GM18526 (cell line): ENCODE measurements around the gene SNTB2.

ENCODE experiments used
- POLR2A ChIP-seq: IDR thresholded peaks from 3 replicates; pipeline ENCODE4 v1.6.1; 2011; ENCODE audit not compliant: insufficient read length; ENCODE audit errors: extremely low read depth

The SNTB2 gene

DNA sequence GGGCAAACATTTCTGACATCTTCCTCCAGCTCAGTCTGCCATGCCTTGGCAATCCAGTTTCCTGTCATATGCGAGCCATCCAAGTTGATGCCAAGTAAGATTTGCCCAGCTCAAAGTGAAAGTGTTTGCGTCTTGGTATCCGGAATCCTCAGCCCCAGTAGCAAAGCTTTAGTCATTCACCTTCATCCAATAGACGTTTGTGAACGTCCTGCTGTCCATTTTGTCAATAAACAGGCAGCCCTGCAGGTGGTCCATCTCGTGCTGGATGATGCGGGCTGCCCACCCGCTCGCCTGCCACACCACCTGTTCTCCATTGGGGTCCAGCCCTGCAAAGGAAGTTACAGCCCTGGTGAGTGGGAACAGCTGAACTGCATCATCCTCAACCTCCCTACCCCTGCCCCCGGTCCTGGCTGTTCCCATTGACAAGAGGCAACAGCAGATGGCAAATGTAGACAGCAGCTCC is 141.9 kb downstream of the SNTB2 start:
- TF ChIP-seq POLR2A = no peak

DNA sequence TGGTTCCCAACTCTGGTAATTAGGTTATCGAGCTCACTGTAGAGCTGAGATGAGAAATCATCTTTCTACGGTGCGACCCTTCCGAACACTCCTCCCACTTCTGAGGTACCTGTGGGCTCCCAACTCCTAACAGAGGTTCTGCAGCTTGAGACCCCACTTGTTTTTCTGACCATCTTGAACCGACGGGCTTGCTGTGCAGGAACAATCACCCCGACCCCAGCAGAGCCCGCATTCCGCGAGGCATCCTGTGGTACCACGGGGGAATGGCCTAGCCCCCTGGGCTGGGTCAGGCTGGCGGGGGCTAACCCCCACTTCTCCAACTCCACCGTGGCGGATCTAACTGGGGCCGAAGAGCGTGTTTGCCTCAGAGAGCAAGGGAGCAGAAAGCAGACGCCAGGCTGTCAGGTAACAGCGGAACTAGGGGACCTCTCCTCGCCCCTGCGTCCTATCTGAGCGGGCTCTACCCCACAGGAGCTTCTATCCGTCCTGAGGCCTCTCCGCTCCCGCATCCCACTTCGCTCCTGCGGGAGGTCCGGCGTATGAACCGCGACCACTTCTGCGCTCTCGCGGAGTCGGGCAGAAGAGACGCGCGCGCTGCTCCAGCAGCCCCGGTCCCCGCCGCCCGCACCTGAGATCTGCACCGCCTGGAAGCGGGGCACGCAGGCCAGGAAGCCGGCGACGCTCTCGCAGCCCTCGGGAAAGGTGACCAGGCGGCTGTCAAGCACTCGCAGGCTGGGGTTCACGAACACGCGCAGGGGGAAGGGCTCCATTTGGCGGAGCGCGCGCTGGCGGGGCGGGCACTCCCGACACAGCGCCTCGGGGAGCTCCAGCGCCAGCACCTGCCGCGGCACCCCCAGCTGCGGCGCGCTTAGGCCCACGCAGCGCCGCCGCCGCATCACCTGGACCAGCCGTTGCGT is 142.7 kb downstream of the SNTB2 start:
- TF ChIP-seq POLR2A = peak; percentile 25

DNA sequence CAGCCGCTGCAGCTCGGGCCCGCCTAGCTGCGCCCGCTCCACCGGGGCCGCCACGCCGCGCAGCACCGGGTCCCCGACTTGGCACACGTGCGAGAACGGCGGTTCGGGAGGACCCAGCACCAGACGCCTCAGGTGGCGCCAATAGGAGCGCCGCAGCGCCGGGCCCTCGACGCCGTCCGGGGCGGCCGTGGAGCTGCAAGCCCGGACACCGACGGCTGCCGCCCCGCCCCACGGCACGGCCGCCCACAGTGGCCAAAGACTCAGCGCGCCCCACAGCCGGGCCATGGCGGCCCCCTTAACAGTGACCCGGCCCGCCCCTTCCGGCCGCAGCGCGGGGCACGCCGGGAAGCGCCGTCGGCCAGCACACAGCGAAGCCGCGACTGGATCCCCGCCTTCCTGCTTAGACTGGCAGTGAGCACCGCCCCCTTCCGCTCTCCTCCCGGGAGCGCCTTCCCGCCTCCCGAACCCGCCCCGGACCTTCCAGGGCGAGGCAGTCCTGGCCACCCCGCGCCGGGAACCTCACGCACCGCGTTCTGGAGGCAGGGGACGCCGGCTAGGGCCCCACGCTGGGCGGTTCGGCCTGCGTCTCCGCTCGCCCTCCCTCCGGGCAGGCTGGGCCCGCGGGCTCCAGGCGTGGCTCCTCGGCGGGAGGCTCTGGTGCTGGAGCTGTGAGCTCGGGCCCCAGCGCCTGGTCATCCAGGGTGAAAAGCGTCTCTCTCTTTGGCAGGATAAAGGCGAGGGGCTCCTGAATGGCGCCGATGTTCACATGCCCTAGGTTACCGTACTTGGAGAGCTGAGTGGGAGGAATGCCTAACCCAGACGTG is 143.5 kb downstream of the SNTB2 start, which contains the start of gene PDF:
PDF (minus strand) TSS at position 303 of the 824 bp plus-strand sequence; CDS start at position 285, 18 bp downstream.
- TF ChIP-seq POLR2A = peak; percentile 86

- TF ChIP-seq POLR2A = no peak
These were observed 147.7 kb downstream of the SNTB2 start for GRCh38 chr16:69334696-69335095.

DNA sequence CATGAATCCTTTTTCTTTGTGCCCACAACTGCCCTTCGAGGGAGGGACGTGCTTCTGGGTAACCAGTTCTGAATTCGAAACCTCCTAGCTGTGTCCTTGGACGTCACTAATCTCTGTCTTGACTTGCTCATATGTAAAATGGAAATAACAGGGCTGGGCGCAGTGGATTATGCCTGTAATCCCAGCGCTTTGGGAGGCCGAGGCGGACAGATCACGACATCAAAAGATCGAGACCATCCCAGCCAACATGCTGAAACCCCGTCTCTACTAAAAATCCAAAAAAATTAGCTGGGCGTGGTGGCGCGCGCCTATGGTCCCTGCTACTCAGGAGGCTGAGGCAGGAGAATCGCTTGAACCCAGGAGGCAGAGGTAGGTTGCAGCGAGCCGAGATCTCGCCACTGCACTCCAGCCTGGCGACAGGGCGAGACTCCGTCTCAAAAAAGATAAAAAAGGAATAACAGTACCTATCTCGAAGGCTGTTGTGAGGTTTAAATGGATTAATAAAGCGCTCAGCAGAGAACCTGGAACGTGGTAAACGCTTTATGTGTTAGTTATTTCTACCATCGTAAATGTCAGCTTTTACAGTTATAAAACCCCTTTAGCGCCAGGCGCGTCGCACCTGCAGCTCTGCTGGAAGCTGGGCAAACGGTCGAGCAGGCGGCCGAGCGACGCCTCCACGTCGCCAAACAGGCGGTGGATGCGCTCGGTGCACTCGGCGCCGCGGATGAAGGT is 151.8 kb downstream of the SNTB2 start:
- TF ChIP-seq POLR2A = no peak

DNA sequence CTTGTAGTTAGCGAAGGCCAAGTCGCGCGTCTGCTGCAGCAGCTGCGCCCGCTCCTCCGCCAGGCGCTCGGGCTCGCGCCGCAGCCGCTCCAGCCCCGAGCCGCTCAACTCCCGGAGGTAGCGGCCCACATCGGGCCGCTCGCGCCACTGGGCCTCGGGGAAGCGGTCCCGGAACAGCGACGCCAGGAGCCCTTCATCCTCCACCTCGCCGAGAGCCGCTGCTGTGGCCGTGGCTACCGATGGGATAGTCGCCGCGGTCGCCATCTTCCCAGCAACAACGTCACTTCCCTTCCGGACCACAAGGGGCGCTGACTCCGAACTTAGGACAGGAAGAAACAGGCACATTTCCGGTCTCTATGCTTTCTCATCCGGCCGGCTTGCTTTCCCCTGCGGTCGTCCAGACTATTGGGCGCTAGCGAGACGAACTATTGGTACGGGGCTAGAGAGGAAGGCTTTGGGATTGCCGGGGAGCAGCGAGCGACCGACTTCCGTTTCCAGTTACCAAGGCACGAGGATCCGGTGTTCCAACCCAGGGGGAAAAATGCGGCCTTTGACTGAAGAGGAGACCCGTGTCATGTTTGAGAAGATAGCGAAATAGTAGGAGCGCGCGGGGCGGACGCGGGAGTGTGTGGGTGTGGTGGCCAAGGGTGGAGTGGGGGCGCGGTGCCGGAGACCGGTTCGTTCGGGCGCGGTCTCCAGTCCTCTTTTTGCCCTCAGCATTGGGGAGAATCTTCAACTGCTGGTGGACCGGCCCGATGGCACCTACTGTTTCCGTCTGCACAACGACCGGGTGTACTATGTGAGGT is 152.5 kb downstream of the SNTB2 start, which contains the start of the genes COG8 and NIP7:
COG8 (minus strand) TSS at position 276 of the 806 bp plus-strand sequence; CDS start at position 264, 12 bp downstream.
NIP7 (plus strand) TSS at position 484 of the 806 bp plus-strand sequence; CDS start at position 542, 58 bp downstream.
- TF ChIP-seq POLR2A = peak; percentile 93

DNA sequence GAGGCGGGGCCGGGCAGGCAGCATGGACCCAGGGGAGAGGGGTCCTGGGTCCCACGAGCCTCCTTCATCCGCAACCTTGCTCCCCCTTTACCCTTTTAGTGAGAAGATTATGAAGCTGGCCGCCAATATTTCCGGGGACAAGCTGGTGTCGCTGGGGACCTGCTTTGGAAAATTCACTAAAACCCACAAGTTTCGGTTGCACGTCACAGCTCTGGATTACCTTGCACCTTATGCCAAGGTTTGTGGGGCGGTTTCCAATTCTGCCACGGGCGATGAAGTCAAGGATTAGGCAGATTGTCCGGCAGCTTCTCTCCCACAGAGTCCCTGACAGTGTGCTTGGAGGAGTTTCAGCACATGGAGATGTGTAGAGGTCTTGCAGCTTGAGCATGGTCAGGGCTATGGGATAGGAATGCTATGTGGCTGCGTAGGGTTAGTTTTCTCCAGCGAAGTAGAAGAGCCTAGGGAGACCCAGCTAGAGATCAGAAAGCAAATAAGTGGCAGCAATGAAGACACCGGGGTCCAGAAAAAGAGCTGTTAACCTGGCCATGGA is 153.2 kb downstream of the SNTB2 start:
- no peak for TF ChIP-seq POLR2A

DNA sequence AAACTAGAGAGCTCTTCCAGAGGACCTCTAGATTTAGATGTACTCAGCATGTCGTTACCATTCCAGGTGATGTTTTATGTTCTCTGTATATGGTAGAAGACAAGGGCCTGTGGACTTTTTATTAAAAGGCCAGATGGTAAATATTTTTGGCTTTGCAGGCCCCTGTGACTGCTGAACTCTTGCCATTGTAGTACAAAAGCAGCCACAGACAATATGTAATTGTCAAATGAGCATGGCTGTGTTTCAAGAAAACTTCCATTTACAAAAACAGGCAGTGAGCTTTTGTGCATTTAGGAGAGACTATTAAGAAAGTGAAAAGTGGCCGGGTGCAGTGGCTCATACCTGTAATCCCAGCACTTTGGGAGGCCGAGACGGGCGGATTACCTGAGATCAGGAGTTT is 157.2 kb downstream of the SNTB2 start:
- no peak for TF ChIP-seq POLR2A

DNA sequence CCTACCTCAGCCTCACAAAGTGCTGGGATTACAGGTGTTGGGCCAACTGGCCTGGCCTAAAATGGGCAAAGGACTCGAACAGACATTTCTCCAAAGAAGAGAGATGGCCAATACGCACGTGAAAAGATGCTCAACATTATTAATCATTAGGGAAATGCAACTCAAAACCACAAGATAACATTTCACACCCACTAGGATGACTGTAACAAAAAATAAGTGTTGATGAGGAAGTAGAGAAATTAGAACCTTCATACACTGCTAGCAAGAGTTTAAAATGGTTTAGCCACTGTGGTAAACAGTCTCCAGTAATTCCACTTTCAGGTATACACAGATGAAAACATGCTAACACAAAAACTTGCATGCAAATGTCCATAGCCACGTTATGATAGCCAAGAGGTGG is 159.0 kb downstream of the SNTB2 start:
- TF ChIP-seq POLR2A = no peak

DNA sequence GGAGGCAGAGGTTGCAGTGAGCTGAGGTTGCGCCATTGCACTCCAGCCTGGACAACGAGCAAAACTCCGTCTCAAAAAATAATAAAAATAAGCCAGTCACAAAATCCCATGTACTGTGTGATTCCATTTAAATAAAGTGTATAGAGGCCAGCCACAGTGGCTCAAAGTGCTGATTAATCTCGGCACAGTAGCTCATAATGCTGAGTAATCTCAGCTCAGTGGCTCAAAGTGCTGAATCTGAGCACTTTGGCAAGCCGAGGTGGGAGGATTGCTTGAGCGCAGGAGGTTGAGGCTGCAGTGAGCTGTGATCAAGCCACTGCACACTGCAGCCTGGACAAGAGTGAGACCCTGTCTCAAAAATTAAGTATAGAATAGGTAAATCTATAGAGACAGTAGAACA is 159.7 kb downstream of the SNTB2 start:
- no peak for TF ChIP-seq POLR2A

GRCh38 chr16:69348222-69348621 is 161.3 kb downstream of the SNTB2 start:
- TF ChIP-seq POLR2A = no peak

GRCh38 chr16:69349536-69349935 is 162.6 kb downstream of the SNTB2 start:
- no peak for TF ChIP-seq POLR2A

DNA sequence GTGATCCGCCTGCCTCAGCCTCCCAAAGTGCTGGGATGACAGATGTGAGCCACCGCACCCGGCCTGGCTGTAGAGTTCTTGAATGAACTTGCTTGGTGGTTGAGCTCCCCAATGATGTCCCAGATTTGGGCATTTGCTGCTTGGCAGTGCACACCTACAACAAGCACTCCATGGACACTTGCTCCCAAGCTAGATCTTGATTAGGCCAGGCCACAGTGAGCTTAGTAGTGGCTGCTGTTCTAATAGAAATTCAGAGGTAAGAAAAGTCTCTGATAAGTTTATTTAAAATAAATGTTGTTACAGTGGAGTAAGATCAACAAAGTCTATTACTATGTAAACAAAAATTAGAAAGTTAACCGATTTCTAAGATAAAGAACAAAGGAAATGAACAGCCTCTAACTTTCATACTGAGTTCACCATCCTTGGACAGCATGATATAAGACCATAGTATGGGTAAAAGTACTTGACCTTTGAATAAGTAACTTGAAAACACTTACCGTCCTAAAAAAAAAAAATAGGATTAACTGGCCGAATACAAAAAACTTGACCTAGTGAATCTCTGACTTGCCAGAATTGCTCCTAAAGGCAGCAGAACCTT is 163.7 kb downstream of the SNTB2 start:
- TF ChIP-seq POLR2A = no peak

DNA sequence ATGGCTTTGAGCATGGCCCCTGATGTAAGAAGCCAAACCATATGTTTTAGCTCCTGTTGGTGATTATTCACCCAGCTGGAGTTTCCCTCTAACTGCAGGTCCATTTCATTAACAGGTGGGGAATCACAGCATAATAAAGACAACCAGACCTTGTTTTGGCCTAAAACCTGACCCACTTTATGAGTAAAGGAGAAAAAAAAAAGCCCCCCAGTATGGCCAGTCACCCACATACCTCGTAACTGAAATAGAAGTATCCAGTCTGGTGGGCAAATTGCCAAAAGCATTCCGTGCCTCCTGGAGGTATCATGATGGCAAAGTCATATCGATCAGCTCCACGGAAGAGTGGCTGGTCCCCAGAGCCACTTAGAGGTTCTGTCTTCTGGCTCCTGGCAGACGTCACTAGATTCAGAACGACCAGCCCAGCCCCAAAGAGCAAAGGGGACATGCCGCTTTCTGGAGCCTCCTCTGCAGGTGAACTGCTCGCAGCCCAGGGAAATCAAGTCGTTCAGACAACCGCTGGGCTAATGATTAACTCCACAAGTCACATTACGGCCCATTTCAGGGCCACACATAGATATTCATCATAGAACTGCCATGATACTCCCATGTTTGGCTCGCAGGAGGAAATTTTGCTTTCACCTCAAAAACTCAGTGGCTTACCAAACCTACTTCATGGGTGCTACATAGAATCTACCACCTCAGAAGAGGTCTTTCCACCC is 164.5 kb downstream of the SNTB2 start, which contains the start of gene TMED6:
TMED6 (minus strand) TSS at position 478 of the 719 bp plus-strand sequence; CDS start at position 445, 33 bp downstream.
- TF ChIP-seq POLR2A = no peak
